Heart left ventricle (tissue), 16 donors: ENCODE data around the gene SLC25A21. TPM values are rescaled to one million over a fixed set of nuclear protein-coding genes. Genes with fewer than 3 reads are reported as not detected.

Source experiments
- ATAC-seq, 4 donors: fragments of 200-7000 bp; cut with Tn5 transposase; one replicate each; pipeline ENCODE4 v1.9.1; 2020 to 2022; ENCODE audit warnings: moderate library complexity in 4 of 4, mild to moderate bottlenecking in 3 of 4, moderate number of reproducible peaks in 1 of 4
- DNase-seq, 5 donors: peaks; one replicate each; pipeline ENCODE4 v3.0.0-alpha.2; 2020
- H3K27ac ChIP-seq, 12 donors: fragments of 200-600 bp; sonication (generic) in 4 of 12; one replicate each; pipeline versions ENCODE4 v1.5.0 to v1.8.0; 2016 to 2022; ENCODE audit warnings: mild to moderate bottlenecking in 2 of 12
- H3K27me3 ChIP-seq, 9 donors: fragments of 200-600 bp; sonication (generic) in 2 of 9; one replicate each; pipeline versions ENCODE4 v1.5.1 to v1.8.0; 2016 to 2022; ENCODE audit warnings: mild to moderate bottlenecking in 3 of 9
- H3K36me3 ChIP-seq, 9 donors: fragments of 200-600 bp; sonication (generic) in 2 of 9; one replicate each; pipeline versions ENCODE4 v1.5.0 to v1.8.0; 2018 to 2022; ENCODE audit warnings: mild to moderate bottlenecking in 2 of 9
- H3K4me1 ChIP-seq, 12 donors: fragments of 200-600 bp; sonication (generic) in 4 of 12; one replicate each; pipeline versions ENCODE4 v1.5.0 to v1.8.0; 2016 to 2022; ENCODE audit warnings: mild to moderate bottlenecking in 3 of 12
- H3K4me3 ChIP-seq, 12 donors: fragments of 200-600 bp; sonication (generic) in 4 of 12; one replicate each; pipeline versions ENCODE4 v1.5.0 to v1.8.0; 2017 to 2022; ENCODE audit warnings: mild to moderate bottlenecking in 9 of 12, moderate library complexity in 4 of 12
- H3K9me3 ChIP-seq, 12 donors: fragments of 200-600 bp; sonication (generic) in 4 of 12; one replicate each; pipeline versions ENCODE4 v1.5.0 to v1.8.0; 2016 to 2022; ENCODE audit warnings: mild to moderate bottlenecking in 1 of 12
- POLR2A ChIP-seq, 2 donors: fragments of 450-650 bp; IDR thresholded peaks; one replicate each; pipeline ENCODE4 v1.6.1; 2017; ENCODE audit warnings: antibody characterized with exemption in 2 of 2, mild to moderate bottlenecking in 2 of 2, moderate library complexity in 2 of 2
- WGBS, 4 donors: extraction: QIAGEN DNeasy Blood & Tissue Kit in 2 of 4; methylation state at CpG; one replicate each; pipeline versions ENCODE4 v1.1.5 to v1.1.7; 2013 to 2018; 5-methylcytosine and 5-hydroxymethylcytosine counted together
- intact Hi-C, 10 donors: fragments of 100-400 bp; cut with DNase I; formaldehyde crosslinking; loops; one replicate each; pipeline versions ENCODE4 v1.11.1 to v1.14.2; 2022
- polyA plus RNA-seq, 2 donors: library from polyadenylated mRNA; stranded (reverse); fragments of 200-250 nt; gene quantifications; one replicate each; pipeline ENCODE4 v1.2.3, GENCODE V29; 2013
- total RNA-seq, 9 donors: library from RNA; depleted of rRNA in 2 of 9; stranded (reverse); fragments of >200 nt in 2 of 9; fragmentation: NEBNext Ultra II Directional in 3 of 9; extraction: Animal tissue kit (Norgen Biotek cat#: 25700) in 3 of 9; gene quantifications; one replicate each; pipeline versions ENCODE4 v1.1.0 to v1.2.4, GENCODE V29; 2016 to 2023
- TF ChIP-seq, protein P1 (sequence below), 12 donors: fragments of 200-600 bp; sonication (generic) in 4 of 12; IDR thresholded peaks; one replicate each; pipeline versions ENCODE4 v1.5.0 to v1.8.0; 2018 to 2022; ENCODE audit warnings: antibody characterized with exemption in 12 of 12, mild to moderate bottlenecking in 5 of 12
- donor health status: ischemic (EF 13 %, LVEDD 7.1; RV severe dilation, severe dysfunction).
- donor health status: healthy with polysubstance abuse.
- donor health status: DM: no; HTN: yes; CAD: no.
- donor health status: DM: no; HTN: no; CAD: no.
- donor health status: ischemic (EF 25% LVEDD 6.9; RV normal size, moderate dysfunction).
- donor health status: ischemic (EF 25% LVEDD 5.7; RV mildly dilated, moderate dysfunction).
- donor health status: healthy.
- donor health status: DM: yes; HTN: yes; CAD: no.
- donor health status: ischemic (EF 35%, LVEDD 5.7; RV mildly dilated, moderate dysfunction).
- donor health status: nonischemic (EF 11% LVEDD 7.7; RV severe dilation, severe dysfunction).
- donor health status: DM: yes; HTN: yes; CAD: no.
- donor health status: PGD.
- donor health status: ischemic (EF 29% LVEDD 5.4; RV normal size, mild dysfunction).
- donor health status: nonischemic (EF 23%, LVEDD 6.1; RV moderate dilation, normal function).

The SLC25A21 gene
- total and polyA plus RNA-seq, 11 donors: 0.12 to 1.6 (median 0.24) TPM; not detected in 1

DNA sequence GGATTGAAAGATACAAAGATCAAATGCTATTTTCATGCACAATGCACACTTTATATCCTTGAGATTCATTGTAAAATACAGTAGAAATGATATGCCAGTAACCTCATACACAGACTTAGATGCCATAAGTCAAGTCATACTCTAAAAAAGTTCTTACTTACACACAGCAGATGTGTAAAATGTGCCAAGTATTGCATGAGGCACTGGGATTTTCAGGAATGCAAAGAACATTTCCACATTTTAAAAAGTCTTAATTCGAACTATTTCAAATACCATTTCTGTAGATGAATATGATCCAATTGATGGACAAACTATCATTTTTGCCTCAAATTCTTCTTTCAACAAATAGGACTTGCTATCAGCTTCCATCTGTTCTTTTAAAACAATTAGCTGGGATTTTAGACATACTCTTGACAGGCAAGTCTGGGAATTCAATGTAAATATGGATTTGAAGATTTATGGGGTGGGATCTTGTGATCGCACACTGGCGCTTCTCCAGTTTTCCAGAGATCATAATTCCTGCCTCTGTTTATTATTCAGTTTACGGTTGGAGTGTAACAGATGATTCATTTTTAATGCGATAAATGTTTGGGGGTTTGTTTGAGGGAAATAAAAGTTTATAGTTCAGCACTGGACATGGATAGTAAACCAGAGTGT, 326.9 kb downstream of the SLC25A21 start:
- TF ChIP-seq, protein P1, sequence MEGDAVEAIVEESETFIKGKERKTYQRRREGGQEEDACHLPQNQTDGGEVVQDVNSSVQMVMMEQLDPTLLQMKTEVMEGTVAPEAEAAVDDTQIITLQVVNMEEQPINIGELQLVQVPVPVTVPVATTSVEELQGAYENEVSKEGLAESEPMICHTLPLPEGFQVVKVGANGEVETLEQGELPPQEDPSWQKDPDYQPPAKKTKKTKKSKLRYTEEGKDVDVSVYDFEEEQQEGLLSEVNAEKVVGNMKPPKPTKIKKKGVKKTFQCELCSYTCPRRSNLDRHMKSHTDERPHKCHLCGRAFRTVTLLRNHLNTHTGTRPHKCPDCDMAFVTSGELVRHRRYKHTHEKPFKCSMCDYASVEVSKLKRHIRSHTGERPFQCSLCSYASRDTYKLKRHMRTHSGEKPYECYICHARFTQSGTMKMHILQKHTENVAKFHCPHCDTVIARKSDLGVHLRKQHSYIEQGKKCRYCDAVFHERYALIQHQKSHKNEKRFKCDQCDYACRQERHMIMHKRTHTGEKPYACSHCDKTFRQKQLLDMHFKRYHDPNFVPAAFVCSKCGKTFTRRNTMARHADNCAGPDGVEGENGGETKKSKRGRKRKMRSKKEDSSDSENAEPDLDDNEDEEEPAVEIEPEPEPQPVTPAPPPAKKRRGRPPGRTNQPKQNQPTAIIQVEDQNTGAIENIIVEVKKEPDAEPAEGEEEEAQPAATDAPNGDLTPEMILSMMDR (IDR thresholded peaks at IDR 0.05): no peak
- no peak for TF ChIP-seq POLR2A (IDR thresholded peaks at IDR 0.05)
- H3K27ac ChIP-seq: no peak overlapping the region
- H3K4me1 ChIP-seq: no peaks in the 10 kb centered on the region
- intact Hi-C loops: no loop called here
- no peaks in the 10 kb centered on the region for H3K36me3 ChIP-seq
- no peaks in the 10 kb centered on the region for H3K9me3 ChIP-seq
- ATAC-seq (no peak), DNase-seq (no peak)
- peaks cover 0 to 3% (median 0%) of the 10 kb centered on the region in 9 donors for H3K27me3 ChIP-seq
- WGBS, 4 donors: 90 to 91% (median 90%) methylated on average over 5 of the region's 5 CpGs
- no peak overlapping the region for H3K4me3 ChIP-seq

DNA sequence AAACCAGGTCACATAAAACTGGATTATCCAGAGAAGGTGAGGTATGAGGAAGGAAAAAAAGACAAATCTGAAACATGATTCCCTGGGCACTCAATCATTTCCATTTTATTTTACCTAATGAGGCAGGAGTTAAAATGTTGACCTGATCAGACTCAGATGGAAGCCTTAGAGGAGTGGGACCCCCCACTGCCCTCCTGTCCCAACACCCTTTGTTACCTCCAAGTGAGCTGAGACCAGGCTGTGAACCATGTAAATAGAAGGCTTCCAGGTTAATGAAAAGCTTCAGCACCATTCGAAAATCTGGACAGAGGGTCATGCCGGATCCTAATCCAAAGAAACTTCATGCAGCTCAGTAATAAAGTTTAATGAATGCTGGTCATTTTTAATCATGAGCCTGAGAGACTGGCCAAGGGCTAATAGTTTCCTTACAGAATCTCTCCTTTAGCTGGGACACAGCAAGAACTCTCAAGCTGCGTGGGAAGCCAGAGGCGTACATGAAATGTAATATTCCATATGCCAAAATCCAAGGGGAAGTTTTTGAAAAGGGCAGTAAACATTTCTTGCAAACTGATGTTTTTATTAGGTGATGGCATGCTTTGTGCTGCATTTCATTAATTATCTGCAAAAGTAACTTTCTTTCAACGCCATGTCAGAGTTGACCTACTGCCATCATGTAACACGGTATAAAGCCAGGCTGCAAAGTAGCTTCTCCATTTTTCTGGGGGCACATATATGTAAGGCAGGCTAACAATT, 327.8 kb downstream of the SLC25A21 start:
- WGBS, 4 donors: 75 to 81% (median 79%) methylated on average over 6 of the region's 6 CpGs
- intact Hi-C loops: no loop called here

DNA sequence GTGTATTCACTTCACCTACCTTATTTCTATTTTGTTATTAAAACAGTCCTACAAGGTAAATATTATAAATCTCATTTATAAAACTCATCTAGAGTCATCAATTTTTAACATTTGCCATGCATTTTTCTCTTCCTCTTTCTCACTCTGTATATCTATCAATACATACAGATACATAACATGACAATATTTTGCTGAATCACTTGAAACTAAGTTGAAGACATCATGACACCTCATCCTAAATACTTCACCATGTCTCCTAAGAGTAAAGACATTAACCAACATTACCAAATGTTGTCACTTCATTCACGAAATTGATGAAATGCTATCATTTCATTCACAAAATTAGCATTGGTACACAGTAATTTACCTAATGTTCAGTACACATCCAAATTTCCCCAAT, 329.0 kb downstream of the SLC25A21 start:
- no peak for TF ChIP-seq POLR2A (IDR thresholded peaks at IDR 0.05)
- TF ChIP-seq, protein P1 (IDR thresholded peaks at IDR 0.05): no peak
- WGBS, 4 donors: 70 to 79% (median 74%) methylated on average over 1 of the region's 1 CpG
- H3K27me3 ChIP-seq: peaks cover 0 to 3% (median 0%) of the 10 kb centered on the region in 9 donors

More for the DNA sequence above, 327.8 kb downstream of the SLC25A21 start:
- no peak for TF ChIP-seq POLR2A (IDR thresholded peaks at IDR 0.05)
- TF ChIP-seq, protein P1 (IDR thresholded peaks at IDR 0.05): no peak
- H3K27me3 ChIP-seq: peaks cover 0 to 3% (median 0%) of the 10 kb centered on the region in 9 donors
- ATAC-seq (no peak), DNase-seq (no peak)
- no peak overlapping the region for H3K4me3 ChIP-seq
- H3K4me1 ChIP-seq: no peaks in the 10 kb centered on the region
- H3K36me3 ChIP-seq: no peaks in the 10 kb centered on the region
- H3K27ac ChIP-seq: no peak overlapping the region
- H3K9me3 ChIP-seq: no peaks in the 10 kb centered on the region

DNA sequence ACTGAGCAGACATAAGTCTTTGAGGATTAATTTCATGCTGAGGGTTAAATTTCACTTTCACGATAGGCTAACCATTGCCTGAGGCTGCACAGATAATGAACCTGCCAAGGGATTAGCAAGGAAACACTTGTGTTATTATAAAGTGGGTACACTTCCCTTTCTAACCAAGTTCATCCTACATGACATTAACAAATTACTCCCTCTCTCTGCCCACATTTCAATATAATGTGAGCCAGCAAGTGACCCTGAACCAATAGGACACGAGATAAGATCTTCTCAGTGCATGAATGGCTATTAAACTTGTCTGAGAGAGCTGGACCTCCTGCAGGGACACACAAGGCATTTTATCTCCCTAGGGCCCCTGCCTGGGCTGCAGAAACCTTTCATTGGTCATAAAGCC, 337.3 kb downstream of the SLC25A21 start:
- H3K4me3 ChIP-seq: no peak overlapping the region
- TF ChIP-seq, protein P1 (IDR thresholded peaks at IDR 0.05): no peak
- no peak for TF ChIP-seq POLR2A (IDR thresholded peaks at IDR 0.05)
- no peak overlapping the region for H3K27ac ChIP-seq
- H3K4me1 ChIP-seq: no peaks in the 10 kb centered on the region
- no peaks in the 10 kb centered on the region for H3K36me3 ChIP-seq
- intact Hi-C loops: no loop called here
- 45 to 52% (median 51%) methylated on average over 2 of the region's 2 CpGs for WGBS, 4 donors
- ATAC-seq (no peak), DNase-seq (no peak)
- no peaks in the 10 kb centered on the region for H3K9me3 ChIP-seq
- H3K27me3 ChIP-seq: no peaks in the 10 kb centered on the region

More for the DNA sequence above, 329.0 kb downstream of the SLC25A21 start:
- Histone ChIP-seq H3K4me1 (no peaks in the 10 kb centered on the region), H3K4me3 (no peak overlapping the region), H3K36me3 (no peaks in the 10 kb centered on the region), H3K9me3 (no peaks in the 10 kb centered on the region), H3K27ac (no peak overlapping the region)
- DNase-seq: no peak
- intact Hi-C loops: no loop called here
- ATAC-seq: no peak
